GM19240 (cell line): Measurements from ENCODE around the gene FOXN4.

Source experiments
- DNase-seq: peaks from one replicate; pipeline ENCODE4 v3.0.0; 2011; ENCODE audit warnings: low spot score; ENCODE audit not compliant: insufficient read length

Gene FOXN4

DNA sequence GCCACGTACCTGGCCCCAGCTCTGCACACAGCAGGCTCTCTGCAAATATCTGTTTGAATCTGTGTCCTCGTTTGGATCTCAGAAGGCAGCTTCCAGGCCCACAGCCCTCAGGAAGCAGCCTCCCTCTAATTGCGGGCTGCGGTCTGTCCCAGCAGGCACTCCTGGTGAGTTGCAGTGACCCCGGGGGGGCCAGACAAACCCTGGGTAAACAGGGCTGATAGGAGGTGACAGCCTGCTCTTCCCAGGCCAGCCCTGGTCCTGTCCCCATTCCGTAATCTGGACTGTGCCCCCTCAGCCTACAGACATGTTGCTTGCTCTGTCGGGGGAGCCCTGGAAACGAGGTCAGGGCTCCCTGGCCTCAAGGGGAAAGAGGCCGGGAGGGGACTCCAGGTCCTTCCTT lies 2.0 kb downstream of the FOXN4 start:
- no peak for DNase-seq

DNA sequence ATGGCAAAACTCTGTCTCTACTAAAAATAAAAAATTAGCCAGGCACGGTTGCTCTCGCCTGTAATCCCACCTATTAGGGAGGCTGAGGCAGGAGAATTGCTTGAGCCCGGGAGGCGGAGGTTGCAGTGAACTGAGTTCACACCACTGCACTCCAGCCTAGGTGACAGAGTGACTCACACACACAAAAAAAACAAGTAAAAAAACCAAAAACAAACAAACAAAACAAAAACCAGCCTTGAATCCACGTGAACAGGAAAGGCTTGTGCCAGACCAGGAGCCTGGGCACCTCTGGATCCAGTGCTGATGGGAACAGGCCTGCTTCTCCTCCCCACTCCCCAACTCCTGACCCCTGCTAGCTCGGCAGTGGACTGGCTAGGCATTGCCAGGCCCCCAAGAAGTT lies 3.5 kb downstream of the FOXN4 start:
- DNase-seq, result no peak

DNA sequence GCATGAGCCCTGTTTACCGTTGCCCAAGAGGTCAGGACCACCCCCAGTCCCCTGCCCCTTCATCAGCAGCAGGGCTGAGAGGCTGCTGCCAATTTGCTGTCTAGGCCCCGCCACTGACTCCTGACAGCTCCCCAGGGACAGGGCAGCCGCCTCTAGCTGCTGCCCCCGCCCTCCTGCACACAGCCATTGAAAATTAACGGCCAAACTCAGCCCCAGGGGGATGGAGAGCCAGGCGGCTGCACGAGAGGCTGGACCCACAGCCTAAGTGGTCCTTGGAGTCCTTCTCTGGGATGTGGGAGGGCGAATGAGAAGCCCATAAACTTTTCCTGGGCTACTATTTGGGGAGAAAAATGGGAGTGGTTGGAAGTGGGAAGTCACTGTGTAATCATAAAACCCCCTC lies 4.6 kb downstream of the FOXN4 start:
- DNase-seq, result no peak

DNA sequence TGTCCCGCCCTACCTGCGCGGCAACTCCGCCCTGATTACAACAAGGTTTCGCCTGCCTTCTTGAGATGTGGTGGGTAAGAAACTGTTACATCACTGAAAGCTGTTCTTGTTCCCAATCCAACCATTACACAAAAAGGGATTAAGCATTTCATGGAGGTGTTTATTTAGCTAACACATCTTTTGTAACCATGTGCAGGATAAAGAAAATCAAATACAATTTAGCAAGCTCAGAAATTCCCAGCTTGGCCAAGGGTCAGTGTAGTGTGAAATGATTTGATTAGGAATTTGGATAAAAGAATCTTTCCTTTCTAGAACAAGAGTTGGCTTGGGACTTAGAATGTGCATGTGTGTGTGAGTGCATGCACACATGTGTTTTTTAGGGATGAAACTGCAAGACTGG lies 6.3 kb downstream of the FOXN4 start:
- DNase-seq, result no peak

DNA sequence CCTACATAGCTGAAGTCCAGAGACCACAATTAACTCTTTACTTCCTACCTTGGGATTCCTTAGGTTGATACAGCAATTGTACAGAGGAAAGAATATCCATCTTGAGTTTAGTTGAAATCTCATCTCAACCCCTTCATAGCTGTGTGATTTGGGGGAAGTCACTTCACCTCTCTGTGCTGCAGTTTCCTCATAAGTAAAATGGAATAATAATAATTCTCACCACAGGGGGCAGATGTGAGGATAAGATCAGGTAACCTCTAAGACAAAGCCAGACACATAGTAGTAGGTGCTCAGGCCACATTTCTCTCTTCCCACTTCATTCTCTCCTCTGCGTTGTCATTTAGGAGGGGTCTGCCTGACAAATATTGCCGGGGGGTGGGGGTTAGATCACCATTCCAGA lies 6.7 kb downstream of the FOXN4 start:
- no peak for DNase-seq

DNA sequence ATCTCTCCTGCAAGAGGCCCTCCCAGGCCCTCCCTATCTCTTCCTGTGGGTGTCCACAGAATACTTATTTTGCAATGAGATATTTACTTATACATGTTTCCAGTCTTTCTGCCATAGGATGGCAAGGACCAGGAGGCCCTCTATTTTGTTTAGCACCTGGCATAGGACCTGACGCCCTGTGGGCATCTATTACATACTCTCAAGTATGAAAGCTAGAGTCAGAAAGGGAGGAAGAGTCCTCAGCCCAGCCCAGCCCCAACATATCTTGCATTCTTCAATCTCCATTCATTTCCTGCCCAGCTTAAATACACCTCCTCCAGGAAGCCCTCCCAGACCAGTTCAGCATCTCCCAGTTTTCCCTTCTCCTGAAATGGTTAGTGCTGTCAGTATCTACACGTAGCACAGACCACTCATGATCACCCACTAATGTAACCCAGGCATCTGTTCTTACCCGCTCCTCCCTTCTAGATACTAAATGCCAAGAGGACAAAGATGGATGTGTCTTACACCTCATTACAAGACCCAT lies 7.4 kb downstream of the FOXN4 start:
- no peak for DNase-seq

DNA sequence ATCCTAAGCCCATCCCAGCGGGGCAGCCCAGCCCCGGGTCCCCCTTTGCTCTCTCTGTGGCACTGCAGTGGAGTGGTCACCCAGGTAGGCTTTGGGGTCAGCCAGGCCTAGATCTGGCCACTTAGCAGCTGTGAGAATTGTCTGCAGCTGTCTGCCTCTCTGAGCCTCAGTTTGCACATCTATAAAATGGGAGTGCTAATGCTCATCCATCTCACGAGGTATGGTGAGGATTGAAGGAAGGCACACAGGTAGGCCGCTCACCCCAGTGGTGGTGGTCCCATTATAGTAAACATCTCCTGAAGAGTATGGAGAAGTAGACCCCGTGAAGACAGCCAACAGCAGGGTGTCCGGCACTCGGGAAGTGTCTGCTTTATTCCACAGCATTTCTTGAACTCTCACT lies 9.2 kb downstream of the FOXN4 start:
- DNase-seq, result no peak

DNA sequence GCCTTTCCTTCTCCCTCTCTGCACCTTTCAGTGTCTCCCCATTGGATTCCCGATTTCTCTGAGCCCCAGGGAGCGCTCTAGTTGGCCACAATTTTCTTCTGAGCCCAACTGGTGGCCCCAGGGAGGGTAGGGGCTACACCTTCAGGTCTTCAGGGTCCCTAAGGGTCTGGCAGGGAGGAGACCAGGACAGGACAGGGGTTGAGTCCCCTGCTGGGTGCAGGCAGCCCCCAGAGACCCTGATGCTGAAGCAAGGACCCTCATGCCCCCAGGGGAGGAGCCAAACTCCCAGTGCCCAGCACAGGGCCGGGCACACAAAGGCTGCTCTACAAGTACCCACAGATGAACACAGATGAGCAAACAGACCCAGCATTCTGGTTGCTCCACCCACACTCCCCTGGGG lies 12.7 kb downstream of the FOXN4 start:
- DNase-seq, result no peak

DNA sequence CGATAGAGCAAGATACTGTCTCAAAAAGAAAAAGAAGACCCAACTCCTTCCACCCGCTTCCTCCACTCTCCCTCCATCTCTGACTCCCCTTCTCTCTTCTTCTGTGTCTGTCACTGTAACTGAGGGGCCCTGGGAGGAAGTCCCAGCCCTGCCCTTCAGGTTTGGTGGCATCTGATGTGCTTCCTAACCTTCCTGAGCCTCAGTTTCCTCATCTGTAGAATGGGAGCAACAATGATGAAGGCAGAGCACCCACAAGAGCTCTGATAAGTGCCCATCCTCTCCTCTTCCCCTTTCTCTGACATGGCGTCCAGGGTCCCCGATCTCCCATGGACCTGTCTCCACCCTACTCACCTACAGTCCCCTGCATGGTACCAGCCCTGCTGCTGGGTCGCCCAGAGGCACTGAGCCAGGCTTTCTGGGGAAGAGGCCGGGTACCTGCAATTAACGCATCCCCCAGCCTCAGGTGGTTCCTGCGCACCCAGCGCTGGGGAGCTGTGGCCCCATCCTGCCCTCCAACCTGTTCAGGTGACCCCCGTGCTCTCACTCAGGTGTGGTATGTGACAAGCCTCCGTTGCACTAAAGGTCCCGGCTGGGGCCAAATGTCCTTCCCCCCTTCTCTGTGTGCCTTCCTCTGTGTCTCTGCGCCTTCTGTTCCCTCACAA lies 13.2 kb downstream of the FOXN4 start:
- no peak for DNase-seq

DNA sequence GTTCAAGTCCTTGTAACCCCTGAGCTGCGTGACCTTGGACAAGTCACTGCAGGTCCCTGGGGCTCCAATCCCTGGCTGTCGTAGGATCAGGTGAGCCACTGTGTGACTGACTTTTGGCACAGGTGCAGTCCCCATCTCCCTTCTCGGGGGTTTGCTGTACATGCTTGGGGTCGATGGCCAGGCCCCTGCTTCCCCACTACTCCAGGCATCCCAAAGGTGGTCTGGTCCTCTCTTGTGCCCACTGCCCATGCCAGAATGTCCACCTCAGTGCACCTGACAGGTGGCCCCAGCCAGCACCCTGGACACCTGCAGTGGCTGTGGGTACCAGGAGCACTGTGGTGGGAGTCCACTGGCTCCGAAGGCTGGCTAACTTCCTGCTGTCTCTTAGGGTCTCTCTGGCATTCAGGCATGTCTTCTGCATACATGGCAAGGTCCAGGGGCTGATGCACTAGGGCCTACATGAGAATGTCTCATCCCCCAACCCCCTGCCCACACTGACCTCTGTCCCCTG lies 14.7 kb downstream of the FOXN4 start:
- no peak for DNase-seq

DNA sequence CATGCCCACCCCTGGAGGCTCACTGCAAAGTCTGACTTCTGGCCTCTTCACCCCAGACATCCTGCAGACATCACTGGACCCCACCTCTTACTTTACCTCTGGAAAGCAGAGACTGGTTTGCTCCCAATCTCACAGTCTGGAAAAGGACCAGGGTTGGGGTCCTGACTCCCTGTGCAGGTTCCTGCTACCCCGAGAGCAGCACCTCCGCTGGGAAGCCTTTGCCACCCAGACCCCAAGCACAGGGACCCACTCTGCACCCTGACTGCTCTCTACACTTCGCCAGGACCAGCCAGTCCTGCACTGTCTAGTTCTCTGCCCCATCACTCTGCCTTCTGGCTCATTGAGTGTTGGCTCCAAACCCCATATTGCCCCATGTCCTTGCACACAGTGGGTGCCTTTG lies 16.0 kb downstream of the FOXN4 start:
- no peak for DNase-seq

DNA sequence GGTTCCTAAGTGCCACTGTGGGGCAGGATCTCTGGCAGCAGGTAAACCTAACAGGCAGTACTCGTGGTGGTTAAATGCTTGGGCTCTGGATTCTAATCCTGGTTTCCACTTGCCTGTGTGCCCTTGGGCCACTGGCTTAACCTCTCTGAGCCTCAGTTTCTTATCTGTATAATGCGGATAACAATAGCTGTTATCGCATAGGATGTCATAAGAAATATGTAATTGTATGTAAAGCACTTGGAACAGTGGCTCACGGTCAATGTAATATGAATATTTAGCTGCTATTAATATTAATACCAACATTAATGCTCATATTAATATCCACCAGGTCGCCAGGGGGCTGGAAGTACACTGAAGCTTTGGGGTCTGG lies 16.8 kb downstream of the FOXN4 start:
- no peak for DNase-seq

DNA sequence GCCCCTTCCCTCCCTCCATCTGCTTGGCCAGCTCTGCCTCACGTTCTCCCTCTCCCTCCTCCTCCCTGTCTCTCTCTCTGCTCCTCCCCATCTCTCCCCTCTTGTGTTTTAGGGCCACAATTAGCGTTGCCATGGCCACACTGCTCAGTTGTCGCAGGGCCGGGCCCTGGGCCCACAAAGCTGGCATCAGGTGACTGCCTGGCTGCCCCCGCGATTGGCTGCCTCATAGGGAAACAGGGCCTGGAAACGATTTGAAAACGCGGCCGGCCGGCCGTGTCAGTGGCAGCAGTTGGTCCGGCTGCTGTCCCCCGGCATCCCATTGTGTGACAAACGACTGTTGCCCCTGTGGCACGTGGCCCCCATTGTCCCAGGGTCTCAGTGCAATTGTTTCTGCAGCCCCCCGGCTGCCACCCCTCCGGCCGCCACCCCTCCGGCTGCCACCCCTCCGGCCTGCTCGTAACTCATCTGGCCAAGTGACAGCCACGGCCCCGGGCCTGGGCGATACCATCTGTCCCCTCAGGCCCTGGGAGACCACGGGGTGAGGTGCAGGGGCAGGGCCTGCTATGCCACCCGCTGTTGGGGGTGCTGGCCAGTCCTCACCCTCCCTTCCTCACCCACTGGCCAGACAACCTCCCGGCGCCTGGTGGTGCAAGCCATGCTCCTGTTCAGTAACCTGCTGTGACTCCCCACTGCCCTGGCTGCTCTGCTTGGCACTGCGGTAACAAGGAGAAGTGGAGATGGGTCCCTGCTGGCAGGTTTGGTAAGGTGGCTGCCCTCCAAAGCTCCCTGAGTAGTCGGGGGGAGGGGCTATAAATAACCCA lies 17.4 kb downstream of the FOXN4 start:
- no peak for DNase-seq

DNA sequence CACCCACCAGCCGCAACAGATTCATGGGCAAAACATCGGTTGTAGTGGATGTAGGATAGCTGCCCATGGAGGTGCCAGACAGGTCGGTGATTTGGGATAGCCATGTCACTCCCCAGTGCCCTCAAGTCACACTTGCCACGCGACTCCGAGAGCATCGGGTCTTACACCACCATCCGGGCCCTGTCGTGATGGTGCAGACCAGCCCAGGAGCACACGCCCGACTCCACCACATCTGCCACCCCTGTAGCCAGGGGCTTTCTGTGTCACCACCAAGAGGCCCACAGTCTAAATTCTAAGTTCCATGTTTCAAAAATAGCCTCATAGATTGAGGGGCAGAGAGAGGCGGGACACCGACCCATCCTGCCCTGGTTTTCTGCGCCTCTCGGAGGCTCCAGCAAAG lies 18.0 kb downstream of the FOXN4 start:
- no peak for DNase-seq

DNA sequence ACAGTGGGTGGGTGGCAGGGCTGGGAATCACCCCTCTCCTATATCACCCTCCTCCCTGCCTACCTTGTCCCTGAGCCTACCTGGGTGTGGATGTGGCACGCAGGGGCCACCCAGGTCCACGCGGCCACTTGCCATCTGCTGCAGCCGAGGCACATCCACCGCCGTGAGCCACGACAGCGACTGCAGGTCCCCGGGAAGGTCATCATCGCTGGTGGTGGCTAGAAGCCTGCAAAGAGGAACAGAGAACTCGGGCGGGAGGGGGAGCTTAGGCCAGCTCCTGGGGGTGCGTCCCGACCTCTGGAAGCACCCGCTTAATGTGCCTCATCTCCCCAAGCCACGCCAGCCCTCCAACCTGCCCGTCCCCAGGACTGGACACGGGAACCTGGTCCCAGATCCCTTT lies 19.0 kb downstream of the FOXN4 start:
- DNase-seq, result no peak

DNA sequence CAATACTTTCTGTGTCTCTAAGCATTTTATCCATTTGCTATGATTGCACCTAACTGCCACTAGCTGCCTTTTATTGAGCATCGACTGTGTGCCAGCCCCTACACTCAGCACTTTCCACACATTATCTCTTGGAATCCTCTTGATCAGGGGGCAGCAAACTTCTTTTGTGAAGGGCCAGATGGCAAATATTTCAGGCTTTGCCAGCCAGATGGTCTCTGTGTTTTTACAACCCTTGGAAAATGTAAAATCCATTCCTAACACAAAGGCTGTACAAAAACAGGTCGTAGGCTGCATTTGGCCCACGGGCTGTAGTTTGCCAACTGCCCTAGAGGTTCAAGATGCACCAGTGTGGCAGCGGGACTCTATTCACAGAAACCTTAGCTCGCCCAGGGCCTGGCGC lies 19.5 kb downstream of the FOXN4 start:
- DNase-seq, result no peak

DNA sequence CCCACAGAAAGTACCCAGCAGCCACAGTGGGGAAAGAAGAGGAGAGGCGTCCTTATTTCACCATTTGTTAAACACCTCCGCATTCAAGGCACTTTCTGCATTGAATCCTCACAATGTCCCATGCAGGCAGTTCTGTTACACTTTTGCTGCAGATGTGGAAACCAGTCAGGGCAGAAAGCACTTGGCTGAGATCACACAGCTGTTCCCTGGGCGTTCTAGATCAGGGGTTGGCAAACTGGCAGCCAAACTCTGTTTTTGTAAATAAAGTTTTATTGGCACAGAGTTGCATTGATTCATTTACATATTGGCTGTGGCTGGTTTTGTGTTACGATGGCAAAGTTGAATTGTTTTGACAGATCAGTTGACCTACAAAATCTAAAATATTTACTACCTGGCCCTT lies 20.1 kb downstream of the FOXN4 start:
- DNase-seq, result no peak

DNA sequence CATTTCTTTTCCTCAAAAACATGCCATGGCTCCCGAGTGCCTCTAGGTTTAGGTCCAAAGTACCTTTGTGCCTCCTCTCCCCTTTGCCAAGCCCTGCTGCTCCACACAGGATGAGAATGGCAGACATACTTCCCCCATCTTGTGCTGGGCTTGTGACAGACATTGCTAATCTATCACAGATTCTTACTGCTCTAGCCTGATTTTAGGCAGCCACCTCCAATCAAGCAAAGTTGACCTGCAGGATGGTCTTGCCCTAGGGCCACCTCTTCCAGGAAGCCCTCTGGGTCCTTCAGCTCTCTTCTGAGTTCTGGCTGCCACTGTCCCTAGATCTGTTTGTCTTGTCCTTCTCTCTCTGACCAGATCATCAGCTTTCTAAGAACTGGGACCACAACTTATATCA lies 20.5 kb downstream of the FOXN4 start:
- DNase-seq, result no peak

DNA sequence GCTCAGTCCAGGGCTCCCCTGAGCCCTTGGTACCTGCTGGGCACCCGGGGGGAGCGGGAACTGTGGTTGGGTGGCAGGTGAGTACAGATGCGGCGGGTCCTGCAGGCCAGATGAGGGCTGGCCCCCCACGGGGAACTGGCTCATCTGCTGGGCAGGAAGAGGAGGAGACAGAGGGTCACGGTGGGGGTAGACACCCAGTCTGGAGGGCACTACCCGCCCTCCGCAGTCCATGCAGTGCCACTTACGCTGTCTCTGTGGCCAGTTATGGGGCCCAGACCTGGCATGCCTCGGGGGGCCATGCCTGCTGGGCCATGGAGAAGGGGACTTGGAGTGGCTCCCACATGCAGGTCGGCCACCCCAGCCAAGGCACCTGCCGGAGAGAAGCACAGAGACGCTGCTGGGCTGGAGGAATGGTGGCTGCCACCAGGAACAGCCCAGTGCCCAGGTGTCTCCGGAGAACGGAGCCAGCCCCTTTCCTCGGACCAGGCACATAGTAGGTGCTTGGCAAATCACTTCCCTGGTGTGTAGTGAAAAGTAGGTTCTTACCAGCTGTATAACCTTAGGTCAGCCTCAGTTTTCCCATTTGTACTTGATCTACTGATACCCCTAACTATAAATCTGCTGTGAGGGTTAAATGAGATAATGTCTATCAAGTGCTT lies 21.1 kb downstream of the FOXN4 start:
- DNase-seq, result no peak

DNA sequence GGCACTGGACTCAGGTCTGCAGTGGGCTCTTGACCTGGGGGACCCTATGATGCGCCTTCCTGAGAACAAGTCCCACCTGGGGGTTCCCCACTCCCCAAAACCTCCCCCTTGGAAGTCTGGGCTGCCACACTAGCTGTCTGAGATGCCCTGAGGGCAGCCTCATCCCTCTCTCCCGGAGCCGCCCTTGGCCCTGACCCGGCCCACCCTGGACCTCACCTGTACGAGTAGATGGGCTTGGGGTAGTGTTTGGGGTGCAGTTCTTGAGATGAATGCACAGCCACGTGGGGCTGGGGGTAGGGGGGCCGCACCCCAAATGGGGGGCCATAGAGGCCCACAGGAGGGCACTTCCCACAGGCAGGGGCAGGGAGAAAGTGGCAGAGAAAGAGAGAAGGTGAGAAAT lies 21.9 kb downstream of the FOXN4 start:
- DNase-seq, result no peak

DNA sequence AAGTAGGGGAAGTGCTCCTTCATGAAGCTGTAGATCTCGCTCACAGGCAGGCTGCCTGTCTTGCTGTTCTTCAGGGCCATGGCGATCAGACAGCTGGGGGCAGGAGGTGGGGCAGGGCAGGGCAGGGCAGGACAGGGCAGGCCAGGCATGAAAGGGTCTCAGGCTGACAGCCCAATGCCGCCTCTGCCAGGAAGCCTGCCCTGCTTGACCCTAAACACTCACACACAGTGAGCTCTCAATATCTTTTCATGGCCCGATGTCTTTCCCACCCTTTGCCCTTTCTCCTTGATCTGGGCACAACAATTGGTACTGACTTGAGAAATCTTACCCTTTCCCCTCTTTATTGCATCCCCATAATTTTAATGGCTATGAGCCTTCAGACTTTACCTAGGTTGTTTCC lies 22.4 kb downstream of the FOXN4 start:
- DNase-seq, result no peak

DNA sequence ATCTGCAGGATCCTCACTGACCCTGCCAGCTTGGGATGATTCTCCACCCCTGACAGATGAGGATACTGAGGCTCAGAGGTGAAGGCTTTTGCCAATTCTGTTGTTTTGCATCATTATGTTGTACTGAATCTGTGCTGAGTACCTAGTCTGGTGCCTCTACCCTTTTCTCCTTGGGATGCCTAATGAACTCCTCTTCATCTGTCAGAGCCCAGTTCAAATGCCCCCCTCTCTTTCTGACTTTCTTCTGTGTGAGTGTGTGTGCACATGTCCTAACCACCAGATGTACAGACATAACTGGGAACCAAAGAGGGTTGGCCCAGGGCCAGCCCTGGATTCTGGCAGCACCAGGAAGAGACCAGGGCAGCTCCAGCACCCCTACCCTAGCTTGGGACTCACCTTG lies 22.8 kb downstream of the FOXN4 start:
- DNase-seq, result no peak
